Adipose tissue (tissue), 3 donors: ENCODE measurements around the gene COL11A1. TPM values are rescaled to one million over a fixed set of nuclear protein-coding genes. Genes with fewer than 3 reads are reported as not detected.
"Not testable (repeated sequence)": the region's sequence is repeated elsewhere in the genome, so short reads cannot be mapped to it uniquely, and the experiment has no call there.

ENCODE experiments used
- H3K27ac ChIP-seq: one replicate; pipeline ENCODE4 v1.5.1; 2013; ENCODE audit warnings: low read depth, low read length
- WGBS, 3 donors: extraction: QIAGEN DNeasy Blood & Tissue Kit; methylation state at CpG; one replicate each; pipeline ENCODE4 v1.1.7; 2013; 5-methylcytosine and 5-hydroxymethylcytosine counted together
- polyA plus RNA-seq, 3 donors: library from polyadenylated mRNA; stranded (reverse); fragments of 200-250 nt; gene quantifications; one replicate each; pipeline ENCODE4 v1.2.3, GENCODE V29; 2013
- donor health status: healthy with polysubstance abuse.
- donor health status: Bipolar disorder and iron deficiency.
- donor health status: healthy.

Gene COL11A1
- polyA plus RNA-seq, 3 donors = 0.03 to 0.33 (median 0.11) TPM

DNA sequence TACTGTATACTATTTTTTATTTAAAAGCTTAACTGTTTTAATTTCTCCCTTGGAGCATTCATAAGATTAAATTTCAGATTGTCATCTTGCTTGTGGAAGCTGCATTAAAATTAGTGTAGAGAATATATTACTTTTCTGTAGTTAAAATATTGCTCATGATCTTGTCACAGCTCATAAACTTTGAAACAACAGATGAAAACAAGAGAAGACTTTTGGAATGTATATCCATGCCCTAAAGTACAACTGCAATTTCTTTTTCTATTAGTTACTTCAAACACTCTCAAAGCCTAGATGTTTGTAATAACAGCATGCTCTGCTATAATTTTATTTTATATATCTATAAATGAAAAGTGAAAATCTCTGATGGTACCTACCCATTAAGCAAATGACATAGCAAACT, 155.9 kb downstream of the COL11A1 start:
- no peak overlapping the region for H3K27ac ChIP-seq

GRCh38 chr1:102942324-102942723, 166.0 kb downstream of the COL11A1 start:
- no peak overlapping the region for H3K27ac ChIP-seq
- WGBS, 3 donors = 56 to 63% (median 63%) methylated on average over 2 of the region's 2 CpGs

DNA sequence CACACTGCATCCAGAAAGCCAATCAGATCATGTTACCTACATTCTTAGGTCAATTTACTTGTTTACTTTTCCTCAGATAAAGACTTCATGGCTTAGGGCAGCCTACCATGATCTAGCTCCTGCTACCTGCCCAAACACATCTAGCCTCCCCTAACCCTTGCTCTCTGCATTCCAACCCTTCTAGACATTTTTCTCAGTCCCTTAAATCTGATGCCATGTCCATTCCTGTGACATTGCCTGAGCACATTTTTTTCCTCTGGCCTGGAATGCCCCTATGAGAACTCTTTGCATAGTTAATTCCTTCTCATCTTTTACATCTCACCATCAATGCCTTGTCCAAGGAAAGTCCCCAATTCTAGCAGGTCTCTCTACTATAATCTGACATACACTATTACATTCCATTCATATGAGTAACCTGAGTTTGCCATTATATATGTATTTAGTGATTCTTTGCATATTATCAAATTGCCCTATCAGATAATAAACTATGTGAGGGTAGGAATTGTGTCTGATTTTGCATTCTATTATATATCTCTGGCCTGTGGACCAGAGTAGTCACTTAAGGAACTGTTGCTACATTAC, 166.9 kb downstream of the COL11A1 start:
- no peak overlapping the region for H3K27ac ChIP-seq

DNA sequence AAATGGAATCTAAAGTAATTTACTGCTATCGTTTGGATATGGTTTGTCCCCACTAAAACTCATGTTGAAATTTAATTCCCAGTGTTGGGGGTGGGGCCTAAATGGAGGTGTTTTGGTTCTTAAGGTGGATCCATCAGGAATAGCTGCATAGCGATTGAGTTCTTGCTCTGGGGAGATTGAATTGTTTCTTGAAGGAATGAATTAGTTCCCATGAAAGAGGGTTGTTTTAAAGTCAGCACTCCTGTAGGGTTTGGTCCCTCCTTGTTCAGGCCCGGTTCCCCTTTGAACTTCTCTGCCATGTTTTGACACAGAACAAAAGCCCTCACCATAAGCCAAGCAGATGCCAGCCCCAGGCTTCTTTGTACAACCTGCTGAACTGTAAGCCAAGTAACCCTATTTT, 170.9 kb downstream of the COL11A1 start:
- no peak overlapping the region for H3K27ac ChIP-seq
- 59 to 73% (median 61%) methylated on average over 3 of the region's 3 CpGs for WGBS, 3 donors

DNA sequence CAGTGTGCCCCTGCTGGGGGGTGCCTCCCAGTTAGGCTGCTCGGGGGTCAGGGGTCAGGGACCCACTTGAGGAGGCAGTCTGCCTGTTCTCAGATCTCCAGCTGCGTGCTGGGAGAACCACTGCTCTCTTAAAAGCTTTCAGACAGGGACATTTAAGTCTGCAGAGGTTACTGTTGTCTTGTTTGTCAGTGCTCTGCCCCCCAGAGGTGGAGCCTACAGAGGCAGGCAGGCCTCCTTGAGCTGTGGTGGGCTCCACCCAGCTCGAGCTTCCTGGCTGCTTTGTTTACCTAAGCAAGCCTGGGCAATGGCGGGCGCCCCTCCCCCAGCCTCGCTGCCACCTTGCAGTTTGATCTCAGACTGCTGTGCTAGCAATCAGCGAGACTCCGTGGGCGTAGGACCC, 175.0 kb downstream of the COL11A1 start:
- WGBS, 3 donors = 73 to 75% (median 75%) methylated on average over 2 to 8 of the region's 9 CpGs
- not testable (repeated sequence) for H3K27ac ChIP-seq

GRCh38 chr1:102919659-102920058, 188.7 kb downstream of the COL11A1 start:
- WGBS, 3 donors = 17 to 27% (median 26%) methylated on average over 1 of the region's 1 CpG

GRCh38 chr1:102901996-102902395, 206.3 kb downstream of the COL11A1 start:
- no peak overlapping the region for H3K27ac ChIP-seq
- 63 to 70% (median 66%) methylated on average over 1 of the region's 1 CpG for WGBS, 3 donors

More at GRCh38 chr1:102919659-102920058, 188.7 kb downstream of the COL11A1 start:
- H3K27ac ChIP-seq = no peak overlapping the region

DNA sequence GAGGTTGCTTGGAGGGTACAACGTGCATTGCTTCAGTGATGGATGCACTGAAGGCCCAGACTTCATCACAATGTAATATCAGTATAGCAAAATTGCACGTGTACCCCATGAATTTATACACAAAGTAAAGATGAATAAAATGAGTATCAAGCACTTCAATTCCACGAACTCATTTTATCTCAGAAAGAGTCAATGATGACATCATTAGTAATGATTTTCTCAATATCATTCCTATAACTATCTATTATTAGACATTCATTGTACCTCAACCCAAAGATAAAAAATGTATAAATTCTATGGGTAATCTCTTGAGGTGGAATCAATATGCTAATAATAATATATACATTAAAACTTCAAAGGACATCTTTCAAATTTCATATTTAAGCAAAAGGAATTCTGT, 208.4 kb downstream of the COL11A1 start:
- WGBS, 3 donors = 57 to 70% (median 65%) methylated on average over 3 of the region's 3 CpGs

DNA sequence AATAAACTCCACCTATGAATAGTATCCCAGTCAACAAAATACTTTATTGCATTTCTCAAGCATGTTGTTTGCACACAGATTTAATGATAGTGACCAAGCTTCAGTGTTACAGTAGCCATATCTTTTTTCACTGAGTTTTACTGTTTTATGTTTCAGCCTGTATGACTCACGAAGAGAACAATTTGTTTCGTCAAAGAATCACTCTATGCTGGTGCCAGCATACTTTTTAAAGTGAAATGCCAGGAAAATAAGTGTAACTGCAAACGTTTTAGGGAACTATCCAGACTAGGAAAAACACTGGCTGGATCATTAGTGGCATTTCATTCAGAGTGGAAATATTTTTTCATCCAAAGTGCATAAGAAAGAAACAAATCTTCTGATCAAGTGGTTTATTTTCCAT, 210.8 kb downstream of the COL11A1 start:
- H3K27ac ChIP-seq = no peak overlapping the region
- 39 to 45% (median 43%) methylated on average over 3 of the region's 3 CpGs for WGBS, 3 donors

More for the DNA sequence above, 208.4 kb downstream of the COL11A1 start:
- H3K27ac ChIP-seq = no peak overlapping the region

DNA sequence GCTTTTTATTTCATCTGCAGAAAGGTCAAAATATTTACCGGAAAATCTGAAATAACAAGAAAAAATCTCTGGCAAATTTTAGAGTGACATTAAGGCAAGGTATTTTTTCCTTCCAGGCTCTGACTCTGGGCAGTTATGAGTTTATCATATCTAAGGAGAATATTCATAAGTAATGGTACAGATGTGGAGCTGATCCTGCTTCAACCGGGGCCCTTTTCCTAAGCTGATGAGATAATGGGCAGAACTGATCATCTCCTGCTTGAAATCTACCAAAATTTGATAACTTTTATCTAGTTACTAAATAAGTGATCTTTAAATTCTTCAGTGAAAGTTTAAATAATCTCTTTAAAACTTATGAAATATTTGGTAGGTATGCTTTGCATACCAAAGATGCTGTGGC, 211.6 kb downstream of the COL11A1 start:
- 66 to 97% (median 94%) methylated on average over 2 of the region's 2 CpGs for WGBS, 3 donors
- no peak overlapping the region for H3K27ac ChIP-seq

- 81 to 91% (median 89%) methylated on average over 5 of the region's 5 CpGs for WGBS, 3 donors
- H3K27ac ChIP-seq = no peak overlapping the region
Observed at GRCh38 chr1:102896286-102896685, 212.0 kb downstream of the COL11A1 start.

- H3K27ac ChIP-seq = no peak overlapping the region
- 71 to 79% (median 71%) methylated on average over 4 of the region's 4 CpGs for WGBS, 3 donors
Observed at GRCh38 chr1:102891868-102892625, 216.3 kb downstream of the COL11A1 start.

GRCh38 chr1:102886638-102887037, 221.7 kb downstream of the COL11A1 start:
- WGBS, 3 donors = 54 to 76% (median 68%) methylated on average over 4 of the region's 4 CpGs
- H3K27ac ChIP-seq = no peak overlapping the region

DNA sequence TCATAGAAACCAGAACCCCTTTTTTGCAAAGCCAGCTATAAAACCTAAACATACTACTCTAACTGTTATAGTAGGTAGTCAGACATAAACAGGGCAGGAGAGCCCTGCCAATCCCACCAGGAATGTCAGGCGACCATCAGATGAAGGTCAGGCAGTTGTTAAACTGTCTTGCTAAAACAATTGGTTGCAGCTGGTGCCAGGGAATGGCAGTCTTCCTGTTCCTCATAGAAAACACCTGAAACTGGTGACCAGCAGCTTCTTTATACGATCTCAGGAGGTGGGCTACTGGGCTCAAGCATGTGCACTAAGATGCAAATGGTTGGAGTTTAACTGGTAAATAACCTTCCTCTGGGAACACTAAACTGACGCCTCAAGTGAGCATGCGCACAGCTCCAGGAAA, 224.1 kb downstream of the COL11A1 start:
- WGBS, 3 donors = 72 to 78% (median 73%) methylated on average over 4 of the region's 4 CpGs

DNA sequence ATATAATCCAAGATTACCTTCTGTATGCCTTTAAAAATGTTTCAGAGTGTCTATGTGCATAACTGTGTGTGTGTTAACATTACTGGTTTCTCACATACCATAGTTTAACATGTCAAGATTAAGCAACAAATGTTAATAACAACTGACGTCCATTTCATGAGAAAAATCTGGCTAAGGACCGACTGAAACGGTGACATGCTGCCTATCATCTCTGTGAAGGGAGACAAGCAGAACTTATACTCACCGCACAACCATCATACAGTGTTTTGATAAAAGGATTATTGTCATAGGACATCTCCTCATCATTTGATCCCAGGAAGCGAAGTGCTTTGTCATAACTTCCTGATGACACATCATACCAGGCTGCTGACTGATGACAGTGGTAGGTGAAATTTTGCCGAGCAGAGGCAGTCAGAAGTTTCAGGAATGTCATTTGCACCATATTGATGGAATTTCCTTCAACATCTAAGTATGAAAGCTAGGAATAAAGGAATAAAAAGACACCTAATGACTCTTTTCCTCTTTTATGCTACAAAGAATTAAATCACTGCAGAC, 228.8 kb downstream of the COL11A1 start:
- 67 to 84% (median 72%) methylated on average over 6 of the region's 6 CpGs for WGBS, 3 donors
- no peak overlapping the region for H3K27ac ChIP-seq

More for the DNA sequence above, 224.1 kb downstream of the COL11A1 start:
- H3K27ac ChIP-seq = no peak overlapping the region

- WGBS, 3 donors = 29 to 44% (median 33%) methylated on average over 1 of the region's 1 CpG
- no peak overlapping the region for H3K27ac ChIP-seq
Observed at GRCh38 chr1:102875756-102876155, 232.6 kb downstream of the COL11A1 start.

GRCh38 chr1:102872526-102872925, 235.8 kb downstream of the COL11A1 start:
- 87 to 92% (median 87%) methylated on average over 1 of the region's 1 CpG for WGBS, 3 donors
- no peak overlapping the region for H3K27ac ChIP-seq

GRCh38 chr1:102872097-102872496, 236.2 kb downstream of the COL11A1 start:
- WGBS, 3 donors = 74 to 81% (median 80%) methylated on average over 4 of the region's 4 CpGs
- H3K27ac ChIP-seq = no peak overlapping the region

DNA sequence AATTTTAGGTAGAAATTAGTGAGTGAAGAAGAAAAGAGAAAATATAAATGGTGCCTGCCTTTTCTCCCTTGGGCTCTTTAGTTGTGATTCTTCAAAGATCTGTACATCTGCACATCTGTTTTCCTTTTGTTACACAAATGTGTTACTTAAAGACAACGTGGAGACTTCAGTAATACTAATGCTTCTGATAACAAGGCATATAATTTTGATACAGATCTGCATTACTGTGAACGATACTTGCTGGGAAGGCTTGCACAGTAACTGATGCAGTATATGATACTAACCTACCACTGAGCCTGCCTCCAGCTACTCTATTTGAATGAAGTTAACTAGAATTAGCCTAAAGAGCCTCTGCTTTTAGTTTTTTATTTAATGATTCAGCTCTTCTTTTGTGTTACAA, 244.6 kb downstream of the COL11A1 start:
- WGBS, 3 donors = 42 to 44% (median 44%) methylated on average over 2 of the region's 2 CpGs
- no peak overlapping the region for H3K27ac ChIP-seq

GRCh38 chr1:102861247-102861646, 247.1 kb downstream of the COL11A1 start:
- no peak overlapping the region for H3K27ac ChIP-seq
- WGBS, 3 donors = 51 to 76% (median 67%) methylated on average over 3 of the region's 3 CpGs
